NK-92 (cell line): Measurements from ENCODE around the gene IFNA8.
"Not testable (repeated sequence)": the region's sequence is repeated elsewhere in the genome, so short reads cannot be mapped to it uniquely, and the experiment has no call there.

Experiments
- DNase-seq: peaks from one replicate; lab custom pipeline; 2025; ENCODE audit not compliant: unreplicated experiment; lab: John Stamatoyannopoulos, UW

The IFNA8 gene

GRCh38 chr9:21428235-21428634 lies 19.3 kb downstream of the IFNA8 start:
- no peak for DNase-seq

DNA sequence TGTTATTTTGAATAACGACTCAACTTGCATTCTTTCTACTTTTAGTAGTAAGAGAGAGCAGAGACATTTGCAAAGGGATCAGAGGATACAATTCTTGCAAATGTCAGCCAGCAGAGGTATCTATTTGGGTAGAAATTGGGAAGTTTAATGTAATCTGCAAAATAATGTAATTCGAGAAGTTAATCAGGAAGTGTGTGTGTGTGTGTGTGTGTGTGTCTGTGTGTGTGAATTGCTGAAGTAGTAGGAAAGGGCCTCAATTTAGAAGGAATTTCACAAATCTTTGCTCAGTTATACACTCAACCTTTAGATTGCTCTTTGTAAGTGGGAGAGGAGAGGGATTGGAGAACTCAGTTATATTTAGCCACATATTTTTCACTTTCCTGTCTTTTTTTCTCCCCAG lies 20.3 kb downstream of the IFNA8 start:
- no peak for DNase-seq

- DNase-seq = no peak
Observed at GRCh38 chr9:21432672-21433425, 23.9 kb downstream of the IFNA8 start.

- DNase-seq = no peak
Observed at GRCh38 chr9:21434202-21435014, 25.5 kb downstream of the IFNA8 start.

DNA sequence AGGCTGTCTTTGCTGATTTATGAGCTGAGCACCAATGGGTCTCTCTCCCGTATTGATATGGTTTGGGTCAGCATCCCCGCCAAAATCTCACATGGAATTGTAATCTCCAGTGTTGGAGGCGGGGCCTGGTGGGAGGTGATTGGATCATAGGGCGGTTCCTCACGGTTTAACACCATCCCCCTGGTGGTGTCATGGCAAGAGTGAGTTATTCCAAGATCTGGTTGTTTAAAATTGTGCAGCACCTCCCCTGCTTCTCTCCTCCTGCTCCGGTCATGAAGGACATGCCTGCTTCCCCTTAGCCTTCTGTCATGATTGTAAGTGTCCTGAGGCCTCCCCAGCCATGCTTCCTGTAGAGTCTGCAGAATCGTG lies 26.1 kb downstream of the IFNA8 start:
- DNase-seq = not testable (repeated sequence)

- DNase-seq = no peak
Observed at GRCh38 chr9:21440139-21440538, 31.2 kb downstream of the IFNA8 start, which contains the start of gene IFNA1. Gene IFNA1 (plus strand): TSS chr9:21440439. CDS start chr9:21440508, 69 bp downstream.

DNA sequence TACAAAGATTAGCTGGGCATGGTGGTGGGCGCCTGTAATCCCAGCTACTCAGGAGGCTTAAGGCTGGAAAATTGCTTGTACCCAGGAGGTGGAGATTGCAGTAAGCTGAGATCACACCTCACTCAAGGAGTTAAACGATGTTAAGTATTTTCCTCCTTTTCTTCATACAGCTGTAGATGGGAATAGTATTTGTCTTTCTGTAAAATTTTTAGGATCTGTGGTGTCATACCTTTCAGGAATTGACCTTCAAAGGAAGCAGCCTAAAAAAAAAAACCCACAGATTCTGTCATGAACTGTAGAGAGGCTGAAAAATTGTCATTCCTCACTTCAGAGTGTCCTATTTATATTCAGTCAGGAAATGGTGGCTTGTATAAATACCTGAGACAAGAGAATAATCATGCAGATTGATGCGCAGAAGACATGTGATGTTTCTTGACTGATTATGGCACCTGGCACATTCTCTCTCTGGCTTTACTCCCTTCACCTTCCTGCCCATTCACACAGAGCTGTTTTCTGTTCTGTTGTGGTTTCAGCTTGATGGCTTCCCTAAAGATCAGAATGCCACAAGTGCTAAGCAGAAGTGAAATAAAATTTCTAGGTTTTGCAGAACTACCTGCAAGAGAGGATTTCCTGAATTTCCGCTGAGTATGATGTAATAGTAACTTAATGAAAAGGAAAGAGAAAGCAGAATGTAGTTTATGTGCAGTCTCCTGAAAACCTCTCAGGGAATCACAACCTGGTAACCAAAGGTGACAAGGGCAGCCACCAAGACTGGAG lies 35.1 kb downstream of the IFNA8 start:
- no peak for DNase-seq

GRCh38 chr9:21449312-21449711 lies 40.4 kb downstream of the IFNA8 start:
- not testable (repeated sequence) for DNase-seq

GRCh38 chr9:21450733-21451394 lies 41.9 kb downstream of the IFNA8 start:
- no peak for DNase-seq

DNA sequence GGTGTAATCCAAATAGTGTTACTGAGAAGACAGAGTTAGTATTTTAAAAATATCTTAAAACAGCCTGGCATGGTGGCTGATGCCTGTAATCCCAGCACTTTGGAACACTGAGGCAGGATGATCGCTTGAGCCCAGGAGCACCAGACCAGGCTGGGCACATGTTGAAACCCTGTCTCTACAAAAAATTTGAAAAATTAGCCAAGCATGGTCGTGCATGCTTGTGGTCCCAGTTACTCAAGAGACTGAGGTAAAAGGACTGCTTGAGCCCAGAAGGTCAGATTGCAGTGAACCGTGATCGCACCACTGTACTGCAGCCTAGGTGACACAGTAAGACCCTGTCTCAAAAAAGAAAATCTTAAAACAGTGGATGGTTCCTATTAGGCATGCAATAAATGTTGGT lies 43.8 kb downstream of the IFNA8 start:
- DNase-seq = no peak

DNA sequence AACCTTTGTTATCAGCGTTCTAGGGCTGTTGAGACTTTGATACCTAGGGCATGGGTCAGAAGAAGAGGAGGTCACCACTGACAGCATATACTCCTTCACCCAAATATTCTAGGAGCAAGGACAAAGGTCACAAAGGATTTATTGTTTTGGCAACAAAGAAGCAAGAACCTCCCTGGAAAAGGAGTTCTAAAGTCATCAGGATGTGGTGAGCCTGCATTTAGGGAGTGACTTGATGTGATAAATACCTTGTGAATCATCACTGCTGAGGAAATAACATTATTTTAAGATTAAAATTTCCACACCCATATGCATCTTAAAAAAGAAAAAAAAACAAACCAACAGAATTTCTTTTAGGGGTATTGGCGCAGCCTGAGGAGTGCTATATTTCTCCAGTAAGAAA lies 45.2 kb downstream of the IFNA8 start:
- DNase-seq = no peak

DNA sequence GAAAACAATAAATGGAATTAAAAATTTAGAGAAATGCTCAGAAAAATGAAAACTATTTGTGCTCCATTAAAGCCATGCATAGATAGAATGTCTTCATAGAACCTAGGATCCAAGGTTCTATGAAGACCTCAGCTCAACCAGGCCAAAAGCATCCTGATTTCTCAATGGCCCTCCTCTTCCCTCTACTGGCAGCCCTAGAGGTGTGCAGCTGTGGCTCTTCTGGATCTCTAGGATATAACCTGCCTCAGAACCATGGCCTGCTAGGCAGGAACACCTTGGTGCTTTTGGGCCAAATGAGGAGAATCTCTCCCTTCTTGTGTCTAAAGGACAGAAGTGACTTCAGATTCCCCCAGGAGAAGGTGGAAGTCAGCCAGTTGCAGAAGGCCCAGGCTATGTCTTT lies 46.4 kb downstream of the IFNA8 start:
- no peak for DNase-seq
